K562 treated with DMSO at 1 percent for 24 hours (cell line): Measurements from ENCODE around the gene NSUN7. TPM values are rescaled to one million over a fixed set of nuclear protein-coding genes. Genes with fewer than 3 reads are reported as not detected.

Source experiments
- total RNA-seq: library from RNA; unstranded; fragments of 300-600 nt; gene quantifications from 2 replicates; pipeline ENCODE4 v1.2.3, GENCODE V29; 2022; ENCODE audit warnings: low read depth; ENCODE audit not compliant: insufficient read depth

The NSUN7 gene, protein sequence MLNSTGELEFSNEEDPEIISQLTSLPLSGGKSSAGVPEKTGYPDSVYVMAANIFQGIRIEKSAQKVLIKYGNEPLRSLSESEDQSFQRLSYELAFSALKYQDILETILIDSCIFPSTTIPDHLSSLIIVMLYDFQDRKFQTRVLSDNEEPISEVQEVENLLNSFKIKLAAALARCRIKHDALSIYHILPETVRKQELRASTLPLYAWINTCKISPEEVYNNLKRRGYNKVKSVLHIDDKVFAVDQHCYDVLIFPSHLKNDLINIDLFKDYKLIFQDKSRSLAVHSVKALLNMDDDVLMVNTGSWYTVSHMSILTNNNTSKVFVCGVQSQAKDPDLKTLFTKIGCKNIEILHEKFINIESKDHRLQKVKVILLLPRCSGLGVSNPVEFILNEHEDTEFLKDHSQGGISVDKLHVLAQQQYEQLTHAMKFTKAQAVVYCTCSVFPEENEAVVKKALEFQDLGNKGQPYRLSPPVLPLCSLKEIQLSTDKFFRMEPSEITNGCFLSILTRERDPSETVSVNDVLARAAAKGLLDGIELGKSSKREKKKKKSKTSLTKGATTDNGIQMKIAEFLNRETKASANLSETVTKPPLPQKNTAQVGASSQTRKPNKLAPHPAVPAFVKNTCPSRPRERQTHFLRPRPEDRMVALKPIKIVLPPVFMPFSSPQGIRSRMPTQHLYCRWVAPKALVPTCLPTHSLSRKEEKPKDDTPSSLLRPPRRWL
- total RNA-seq = 0.14 TPM in 1 of 2 replicates, not detected in the other

DNA sequence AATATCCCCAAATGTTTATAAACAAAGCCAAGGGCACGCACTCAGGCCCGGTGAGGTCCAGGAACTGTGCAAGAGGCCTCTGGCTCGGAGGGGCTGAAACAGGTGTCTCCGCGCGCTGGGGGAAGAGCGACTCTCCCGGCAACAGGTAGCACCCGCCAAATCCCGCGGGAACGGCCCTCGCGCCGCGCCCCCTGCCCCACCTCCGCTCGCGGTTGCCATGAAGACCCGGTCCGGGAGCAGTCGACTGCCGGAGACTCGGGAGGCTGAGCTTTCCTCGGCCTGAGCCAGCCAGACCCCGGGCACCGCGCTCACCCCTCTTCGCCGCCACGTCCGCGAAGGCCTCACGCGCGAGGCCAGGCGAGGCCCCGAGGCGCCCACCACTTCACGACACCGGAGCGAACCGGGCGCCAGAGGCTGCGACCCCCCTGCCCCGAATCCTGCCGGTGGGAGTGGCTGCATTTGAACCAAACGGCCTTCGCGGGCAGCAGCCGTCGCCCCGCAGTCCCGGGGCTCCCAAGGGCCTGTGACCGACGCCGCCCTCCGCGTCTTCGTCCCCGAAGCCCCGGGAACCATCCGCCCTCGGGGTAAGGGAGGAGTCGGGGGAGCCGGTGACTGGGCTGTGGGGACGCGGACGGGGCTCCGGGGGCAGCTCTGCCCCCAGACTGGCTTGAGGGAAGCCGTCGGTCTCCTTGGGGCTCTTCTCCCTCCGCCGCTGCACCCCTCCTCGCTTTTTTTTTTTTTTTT is at the start of gene NSUN7:
TSS of gene NSUN7 (plus strand) at position 239 of the 744 bp plus-strand sequence. CDS start 739 bp downstream, outside the sequence.

Other genes starting within 250 kb of the NSUN7 start
- gene RBM47, start 120.1 kb upstream of the NSUN7 start, total RNA-seq = 8.3 and 10.8 TPM in 2 replicates